Body of pancreas (tissue), 4 donors: Measurements from ENCODE around the gene ZNF805.

Experiments used
- CTCF ChIP-seq, 7 experiments: fragments of 450-650 bp in 4 of 7; fragments of 200-600 bp in 3 of 7; sonication (generic) in 3 of 7; IDR thresholded peaks; one replicate each; pipeline ENCODE4 v1.5.1; 2016 to 2019; ENCODE audit warnings: antibody characterized with exemption in 7 of 7
- POLR2A ChIP-seq, 3 donors: fragments of 450-650 bp; IDR thresholded peaks; one replicate each; pipeline ENCODE4 v1.6.1; 2016; ENCODE audit warnings: antibody characterized with exemption in 3 of 3, mild to moderate bottlenecking in 2 of 3

GRCh38 chr19:57288373-57288772 lies 47.9 kb downstream of the ZNF805 start:
- TF ChIP-seq CTCF (IDR thresholded peaks at IDR 0.05) (no peak), POLR2A (IDR thresholded peaks at IDR 0.05) (no peak)
